Omental fat pad (tissue), 4 donors: ENCODE data around the gene DARS1. TPM values are rescaled to one million over a fixed set of nuclear protein-coding genes. Genes with fewer than 3 reads are reported as not detected.
"Not testable (repeated sequence)": the region's sequence is repeated elsewhere in the genome, so short reads cannot be mapped to it uniquely, and the experiment has no call there.

ENCODE experiments used
- ATAC-seq: fragments of 150-250 bp; one replicate; pipeline ENCODE4 v1.9.1; 2016; ENCODE audit warnings: mild to moderate bottlenecking, moderate library complexity; ENCODE audit not compliant: low FRiP score
- DNase-seq: peaks from one replicate; pipeline ENCODE4 v3.0.0-alpha.2; 2019; ENCODE audit warnings: low spot score
- total RNA-seq, 4 donors: library from RNA; depleted of rRNA; stranded (reverse); fragments of >200 nt; gene quantifications; one replicate each; pipeline ENCODE4 v1.1.0, GENCODE V29; 2016
- TF ChIP-seq, protein P1 (sequence below), 3 donors: fragments of 450-650 bp; IDR thresholded peaks; one replicate each; pipeline ENCODE4 v1.5.1; 2016 to 2017; ENCODE audit warnings: antibody characterized with exemption in 3 of 3, mild to moderate bottlenecking in 3 of 3, moderate library complexity in 2 of 3

DARS1 gene
- total RNA-seq, 4 donors from 2014 or later = 59.3 to 76.3 (median 68.2) TPM

DNA sequence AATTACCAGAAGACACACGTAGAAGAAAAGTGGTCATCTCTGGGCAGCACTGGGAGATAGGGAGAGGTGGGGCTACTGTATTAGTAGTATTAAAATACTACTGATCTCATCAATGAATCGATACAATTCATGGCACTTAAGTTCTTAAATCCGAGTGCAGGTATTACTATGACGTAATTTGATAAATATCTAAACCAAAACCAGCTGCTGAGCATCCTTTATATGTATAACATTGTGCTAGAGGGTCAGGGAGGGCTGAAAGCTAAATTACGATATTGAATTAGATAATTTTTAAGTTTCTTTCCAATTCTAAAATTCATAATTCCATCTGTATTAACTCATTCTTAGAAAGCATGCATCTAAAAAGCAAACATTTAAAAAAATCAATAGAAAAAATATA is 25.3 kb downstream of the DARS1 start:
- ATAC-seq = no peak
- TF ChIP-seq, protein P1, sequence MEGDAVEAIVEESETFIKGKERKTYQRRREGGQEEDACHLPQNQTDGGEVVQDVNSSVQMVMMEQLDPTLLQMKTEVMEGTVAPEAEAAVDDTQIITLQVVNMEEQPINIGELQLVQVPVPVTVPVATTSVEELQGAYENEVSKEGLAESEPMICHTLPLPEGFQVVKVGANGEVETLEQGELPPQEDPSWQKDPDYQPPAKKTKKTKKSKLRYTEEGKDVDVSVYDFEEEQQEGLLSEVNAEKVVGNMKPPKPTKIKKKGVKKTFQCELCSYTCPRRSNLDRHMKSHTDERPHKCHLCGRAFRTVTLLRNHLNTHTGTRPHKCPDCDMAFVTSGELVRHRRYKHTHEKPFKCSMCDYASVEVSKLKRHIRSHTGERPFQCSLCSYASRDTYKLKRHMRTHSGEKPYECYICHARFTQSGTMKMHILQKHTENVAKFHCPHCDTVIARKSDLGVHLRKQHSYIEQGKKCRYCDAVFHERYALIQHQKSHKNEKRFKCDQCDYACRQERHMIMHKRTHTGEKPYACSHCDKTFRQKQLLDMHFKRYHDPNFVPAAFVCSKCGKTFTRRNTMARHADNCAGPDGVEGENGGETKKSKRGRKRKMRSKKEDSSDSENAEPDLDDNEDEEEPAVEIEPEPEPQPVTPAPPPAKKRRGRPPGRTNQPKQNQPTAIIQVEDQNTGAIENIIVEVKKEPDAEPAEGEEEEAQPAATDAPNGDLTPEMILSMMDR (IDR thresholded peaks at IDR 0.05) = no peak
- DNase-seq = no peak

DNA sequence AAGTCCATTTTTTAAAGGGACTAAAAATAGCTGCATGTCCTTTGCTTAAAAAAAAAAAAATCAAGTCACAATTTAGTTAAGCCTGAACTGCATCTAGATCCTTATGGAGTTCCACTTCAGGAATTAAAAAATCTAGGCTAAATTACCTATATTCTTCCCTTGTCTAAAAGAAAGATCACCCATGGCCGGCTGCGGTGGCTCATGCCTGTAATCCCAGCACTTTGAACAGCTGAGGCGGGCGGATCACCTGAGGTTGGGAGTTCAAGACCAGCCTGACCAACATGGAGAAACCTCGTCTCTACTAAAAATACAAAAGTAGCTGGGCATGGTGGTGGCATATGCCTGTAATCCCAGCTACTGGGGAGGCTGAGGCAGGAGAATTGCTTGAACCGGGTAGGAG is 26.5 kb downstream of the DARS1 start:
- not testable (repeated sequence) for ATAC-seq, DNase-seq

DNA sequence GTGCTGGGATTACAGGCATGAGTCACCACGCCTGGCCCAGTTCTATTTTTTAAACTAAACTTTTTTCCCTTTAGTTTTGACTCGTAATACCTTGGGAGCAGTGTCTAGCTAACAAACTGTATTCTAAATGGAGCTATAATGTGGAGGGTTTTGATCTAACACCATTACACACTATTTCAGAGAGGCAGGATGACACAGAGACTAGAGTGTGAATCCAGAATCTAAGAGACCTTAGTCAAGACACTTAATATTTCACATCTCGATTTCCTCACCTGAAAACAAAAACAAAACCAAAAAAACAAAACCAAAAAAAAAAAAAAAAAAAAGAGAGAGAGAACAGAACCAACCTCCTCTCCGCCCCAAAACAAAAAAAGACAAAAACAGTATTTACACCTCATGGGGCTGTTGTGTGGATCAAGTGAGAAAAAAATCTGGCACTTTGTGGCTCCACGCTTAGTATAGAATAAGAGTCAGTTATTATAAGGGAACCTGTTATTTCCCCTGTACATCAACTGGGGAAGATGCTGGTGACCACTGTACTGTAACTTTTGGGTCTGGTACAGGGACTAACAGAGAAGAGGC is 31.3 kb downstream of the DARS1 start:
- ATAC-seq (no peak), DNase-seq (no peak)
- TF ChIP-seq, protein P1 (IDR thresholded peaks at IDR 0.05) = no peak

DNA sequence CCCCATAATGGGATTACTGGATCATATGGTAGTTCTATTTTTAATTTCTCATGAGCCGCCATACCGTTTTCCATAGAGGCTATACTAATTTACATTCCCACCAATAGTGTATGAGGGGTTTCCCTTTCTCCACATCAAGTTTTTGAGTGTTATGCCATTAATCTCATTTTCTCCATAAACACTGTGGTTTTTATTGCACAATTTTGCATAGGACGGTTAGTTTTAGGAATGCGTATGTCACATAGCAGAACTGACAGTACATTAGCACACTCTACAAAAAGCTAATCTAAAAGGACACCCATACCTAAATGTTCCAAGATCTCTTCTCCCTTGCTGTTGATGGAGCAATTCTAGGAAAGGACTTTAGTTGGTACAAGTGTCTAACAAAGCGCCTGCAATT is 32.5 kb downstream of the DARS1 start:
- ATAC-seq (no peak), DNase-seq (no peak)
- TF ChIP-seq, protein P1 (IDR thresholded peaks at IDR 0.05) = no peak

DNA sequence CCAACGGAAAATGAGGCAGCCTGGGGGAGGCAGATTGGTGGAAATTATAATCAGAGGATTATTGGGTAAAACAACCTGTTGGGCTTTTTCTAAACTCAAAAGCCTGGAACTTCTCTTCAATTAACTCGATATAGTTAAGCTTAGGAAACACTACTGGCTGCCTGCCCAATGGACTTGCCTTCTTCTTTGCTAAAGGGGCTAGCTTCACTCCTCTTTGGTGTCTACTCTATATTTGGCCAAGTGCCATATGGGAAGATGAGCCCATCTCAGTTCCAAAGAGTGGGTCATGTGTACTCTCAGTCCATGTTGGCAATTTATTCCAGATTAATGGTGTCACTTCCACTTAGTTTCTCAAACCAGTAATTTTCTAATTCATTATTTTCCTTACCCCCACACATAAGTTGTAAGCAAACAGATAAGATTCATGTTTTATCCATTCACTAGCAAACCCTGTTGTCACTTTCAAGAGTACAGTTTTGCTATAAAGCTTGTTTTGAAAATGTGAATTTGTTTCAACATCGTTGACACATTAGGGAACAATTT is 34.3 kb downstream of the DARS1 start:
- ATAC-seq (no peak), DNase-seq (no peak)
- TF ChIP-seq, protein P1 (IDR thresholded peaks at IDR 0.05) = no peak

DNA sequence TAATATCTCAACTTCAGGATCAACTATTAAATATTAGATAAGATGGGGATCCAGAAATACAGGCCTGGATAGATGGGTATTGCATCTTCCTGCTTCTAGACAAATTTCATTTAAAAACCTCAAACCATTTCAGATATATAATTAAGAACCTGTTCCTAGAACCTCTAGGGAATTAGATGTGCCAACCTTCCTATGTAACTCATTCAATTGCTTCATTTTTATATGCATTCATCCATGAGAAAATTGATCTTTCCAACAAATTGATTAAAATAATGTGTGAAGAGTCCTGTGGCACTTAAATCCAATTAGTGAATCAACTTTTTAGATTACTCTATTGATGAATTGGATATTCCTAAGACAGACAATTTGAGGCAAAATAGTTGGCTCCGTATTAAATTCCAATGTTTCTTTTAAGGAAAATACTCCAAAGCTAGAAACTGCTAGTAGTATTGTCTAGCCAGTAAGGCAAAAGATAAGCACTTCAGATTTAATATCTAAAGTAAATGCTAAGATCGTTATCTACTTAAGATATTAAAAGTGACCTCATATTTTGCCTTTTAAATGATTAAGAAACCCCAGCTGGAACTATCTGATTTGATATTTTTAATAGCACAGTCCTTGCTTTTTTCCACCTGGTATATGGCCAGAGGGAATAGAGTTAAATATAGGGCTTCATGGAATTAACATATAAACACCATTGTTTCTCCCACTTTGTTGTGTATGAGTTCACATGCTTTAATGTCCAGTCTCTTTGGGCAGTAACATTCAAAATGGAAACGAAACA is 35.8 kb downstream of the DARS1 start:
- TF ChIP-seq, protein P1 (IDR thresholded peaks at IDR 0.05) = no peak
- ATAC-seq (no peak), DNase-seq (no peak)

DNA sequence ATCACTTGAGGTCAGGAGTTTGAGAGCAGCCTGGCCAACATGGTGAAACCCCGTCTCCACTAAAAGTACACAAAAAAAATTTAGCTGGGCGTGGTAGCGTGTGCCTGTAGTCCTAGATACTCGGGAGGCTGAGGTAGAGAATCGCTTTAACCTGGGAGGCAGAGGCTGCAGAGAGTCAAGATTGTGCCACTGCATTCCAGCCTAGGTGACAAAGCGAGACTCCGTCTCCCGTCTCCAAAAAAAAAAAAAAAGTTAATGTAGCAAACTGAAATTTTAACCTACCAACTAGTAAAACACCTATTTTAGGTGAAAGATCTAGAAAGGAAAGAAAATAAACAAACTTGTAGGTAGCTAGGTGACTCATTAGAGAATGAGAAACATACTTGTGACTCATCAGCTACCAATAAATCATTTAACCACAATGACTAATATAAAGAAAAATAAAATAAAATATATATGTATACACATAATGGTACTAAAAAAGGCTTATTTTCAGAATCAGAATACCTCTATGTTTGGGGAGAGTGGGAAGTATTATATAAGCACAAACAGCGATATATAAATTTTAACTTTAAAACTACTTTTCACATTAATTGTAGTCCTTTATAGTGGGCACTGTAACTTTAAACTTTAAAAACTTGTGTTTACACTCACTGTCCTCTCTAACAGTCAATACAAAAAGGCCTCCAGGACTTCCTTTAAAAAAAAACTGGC is 36.6 kb downstream of the DARS1 start:
- ATAC-seq (peak; percentile 63), DNase-seq (no peak)
- TF ChIP-seq, protein P1 (IDR thresholded peaks at IDR 0.05) = no peak
